DMS 273 (cell line): ENCODE data around the gene SLC7A11.

ENCODE experiments used
- DNase-seq: peaks from one replicate; lab custom pipeline; 2025; ENCODE audit not compliant: unreplicated experiment; lab: John Stamatoyannopoulos, UW

The SLC7A11 gene

GRCh38 chr4:138242076-138242833 lies at the start of gene SLC7A11:
SLC7A11 (minus strand) TSS chr4:138242349; CDS start chr4:138242069, 280 bp downstream.
- peak; percentile 89 for DNase-seq

GRCh38 chr4:138291431-138291830 lies 49.3 kb upstream of the SLC7A11 start:
- no peak for DNase-seq

- no peak for DNase-seq
Measured at GRCh38 chr4:138290805-138291204, 48.7 kb upstream of the SLC7A11 start.

GRCh38 chr4:138279286-138279685 lies 37.1 kb upstream of the SLC7A11 start:
- DNase-seq, result no peak

GRCh38 chr4:138277133-138277532 lies 35.0 kb upstream of the SLC7A11 start:
- no peak for DNase-seq

GRCh38 chr4:138275963-138276621 lies 33.9 kb upstream of the SLC7A11 start:
- no peak for DNase-seq

GRCh38 chr4:138275216-138275615 lies 33.1 kb upstream of the SLC7A11 start:
- no peak for DNase-seq

GRCh38 chr4:138269175-138269574 lies 27.0 kb upstream of the SLC7A11 start:
- DNase-seq, result no peak

GRCh38 chr4:138267835-138268234 lies 25.7 kb upstream of the SLC7A11 start:
- DNase-seq, result no peak

- no peak for DNase-seq
Measured at GRCh38 chr4:138266948-138267347, 24.8 kb upstream of the SLC7A11 start.

GRCh38 chr4:138263247-138263816 lies 21.2 kb upstream of the SLC7A11 start:
- DNase-seq, result no peak

- no peak for DNase-seq
Measured at GRCh38 chr4:138262469-138262868, 20.3 kb upstream of the SLC7A11 start.

GRCh38 chr4:138262030-138262429 lies 19.9 kb upstream of the SLC7A11 start:
- no peak for DNase-seq

- no peak for DNase-seq
Measured at GRCh38 chr4:138259824-138260223, 17.7 kb upstream of the SLC7A11 start.

GRCh38 chr4:138259271-138259670 lies 17.1 kb upstream of the SLC7A11 start:
- DNase-seq, result no peak

GRCh38 chr4:138256608-138257007 lies 14.5 kb upstream of the SLC7A11 start:
- DNase-seq, result no peak

- DNase-seq, result no peak
Measured at GRCh38 chr4:138255917-138256597, 13.9 kb upstream of the SLC7A11 start.

GRCh38 chr4:138252551-138252950 lies 10.4 kb upstream of the SLC7A11 start:
- no peak for DNase-seq

GRCh38 chr4:138251938-138252337 lies 9.8 kb upstream of the SLC7A11 start:
- DNase-seq, result no peak

GRCh38 chr4:138249132-138249531 lies 7.0 kb upstream of the SLC7A11 start:
- DNase-seq, result no peak

- DNase-seq, result no peak
Measured at GRCh38 chr4:138248058-138248457, 5.9 kb upstream of the SLC7A11 start.

- no peak for DNase-seq
Measured at GRCh38 chr4:138247643-138248042, 5.5 kb upstream of the SLC7A11 start.
